HepG2 (cell line): ENCODE measurements around the gene VPS26B. TPM values are rescaled to one million over a fixed set of nuclear protein-coding genes. Genes with fewer than 3 reads are reported as not detected.

Source experiments
- ADNP ChIP-seq: sonication (generic); formaldehyde crosslinking; IDR thresholded peaks from 2 replicates; pipeline ENCODE4 v1.4.0; 2020; ENCODE audit warnings: missing genetic modification reagents
- ATF7 ChIP-seq, 2 experiments: fragments of 450-650 bp in 1 of 2; sonication (generic) in 1 of 2; formaldehyde crosslinking in 1 of 2; IDR thresholded peaks; 2 replicates each; pipeline versions ENCODE4 v1.4.0 to v1.6.1; 2016 to 2020; ENCODE audit warnings: antibody characterized with exemption in 1 of 2, mild to moderate bottlenecking in 1 of 2, missing genetic modification reagents in 1 of 2
- CBX1 ChIP-seq: IDR thresholded peaks from one replicate; pipeline ENCODE4 v1.6.1; 2016; ENCODE audit warnings: antibody characterized with exemption, low read depth
- KDM6A ChIP-seq: IDR thresholded peaks from 2 replicates; pipeline ENCODE4 v1.6.1; 2016; ENCODE audit warnings: low read depth
- MEIS2 ChIP-seq: sonication (generic); formaldehyde crosslinking; IDR thresholded peaks from 2 replicates; pipeline ENCODE4 v1.9.0; 2021; ENCODE audit warnings: mild to moderate bottlenecking, missing genetic modification reagents
- MTF2 ChIP-seq: sonication (generic); formaldehyde crosslinking; IDR thresholded peaks from 2 replicates; pipeline ENCODE4 v1.5.0; 2020; ENCODE audit warnings: missing genetic modification reagents, borderline replicate concordance
- NAIF1 ChIP-seq: sonication (generic); formaldehyde crosslinking; IDR thresholded peaks from 2 replicates; pipeline ENCODE4 v1.5.0; 2020; ENCODE audit warnings: mild to moderate bottlenecking, missing genetic modification reagents, borderline replicate concordance
- SIN3B ChIP-seq: fragments of 150-350 bp; IDR thresholded peaks from 2 replicates; pipeline ENCODE4 v1.6.1; 2014; ENCODE audit warnings: low read length
- SNAPC4 ChIP-seq: sonication (generic); formaldehyde crosslinking; IDR thresholded peaks from 2 replicates; pipeline ENCODE4 v1.4.0; 2020; ENCODE audit warnings: mild to moderate bottlenecking, missing genetic modification reagents
- ZNF10 ChIP-seq: sonication (generic); formaldehyde crosslinking; IDR thresholded peaks from 2 replicates; pipeline ENCODE4 v1.4.0; 2020; ENCODE audit warnings: mild to moderate bottlenecking, low read depth, missing genetic modification reagents, borderline replicate concordance
- ZNF263 ChIP-seq: sonication (generic); formaldehyde crosslinking; IDR thresholded peaks from 2 replicates; pipeline ENCODE4 v1.4.0; 2020; ENCODE audit warnings: missing genetic modification reagents
- ZNF30 ChIP-seq: sonication (generic); formaldehyde crosslinking; IDR thresholded peaks from 2 replicates; pipeline ENCODE4 v1.5.0; 2020; ENCODE audit warnings: mild to moderate bottlenecking, missing genetic modification reagents
- ZNF546 ChIP-seq: sonication (generic); formaldehyde crosslinking; conservative IDR thresholded peaks from 2 replicates; pipeline ENCODE4 v1.8.1; 2023; ENCODE audit warnings: mild to moderate bottlenecking, missing genetic modification reagents
- ZXDC ChIP-seq: sonication (generic); formaldehyde crosslinking; IDR thresholded peaks from 2 replicates; pipeline ENCODE4 v1.5.0; 2020; ENCODE audit warnings: mild to moderate bottlenecking, missing genetic modification reagents
- polyA plus RNA-seq, 8 experiments: library from polyadenylated mRNA; depleted of rRNA in 3 of 8; stranded (reverse) in 7 of 8; unstranded in 1 of 8; fragments of >200 nt; fragmentation: Illumina TruSeq in 4 of 8; extraction: Trizol in 4 of 8; gene quantifications; 2 replicates each; pipeline versions ENCODE4 v1.2.1 to v1.2.3, GENCODE V29; 2011 to 2016; ENCODE audit warnings: low read depth in 4 of 8, missing spikeins in 1 of 8, mixed read lengths in 1 of 8; ENCODE audit not compliant: insufficient read depth in 1 of 8
- total RNA-seq, 5 experiments: library from RNA; depleted of rRNA; stranded (reverse); fragments of >200 nt; fragmentation: Illumina TruSeq; extraction: Trizol; gene quantifications; 2 replicates each; pipeline ENCODE4 v1.2.3, GENCODE V29; 2016; ENCODE audit warnings: low read depth in 1 of 5
- TF ChIP-seq, protein P1 (sequence below): sonication (generic); formaldehyde crosslinking; IDR thresholded peaks from 2 replicates; pipeline ENCODE4 v1.5.0; 2020; ENCODE audit warnings: mild to moderate bottlenecking, missing genetic modification reagents
- TF ChIP-seq, protein P2 (sequence below): sonication (generic); formaldehyde crosslinking; IDR thresholded peaks from 2 replicates; pipeline ENCODE4 v1.4.0; 2020; ENCODE audit warnings: missing genetic modification reagents

VPS26B gene
- total and polyA plus RNA-seq, 2 of the 13 experiments (the other 11 are each of a cell fraction or from before 2014, with no cell fraction given) = 20.2 to 23.2 TPM

DNA sequence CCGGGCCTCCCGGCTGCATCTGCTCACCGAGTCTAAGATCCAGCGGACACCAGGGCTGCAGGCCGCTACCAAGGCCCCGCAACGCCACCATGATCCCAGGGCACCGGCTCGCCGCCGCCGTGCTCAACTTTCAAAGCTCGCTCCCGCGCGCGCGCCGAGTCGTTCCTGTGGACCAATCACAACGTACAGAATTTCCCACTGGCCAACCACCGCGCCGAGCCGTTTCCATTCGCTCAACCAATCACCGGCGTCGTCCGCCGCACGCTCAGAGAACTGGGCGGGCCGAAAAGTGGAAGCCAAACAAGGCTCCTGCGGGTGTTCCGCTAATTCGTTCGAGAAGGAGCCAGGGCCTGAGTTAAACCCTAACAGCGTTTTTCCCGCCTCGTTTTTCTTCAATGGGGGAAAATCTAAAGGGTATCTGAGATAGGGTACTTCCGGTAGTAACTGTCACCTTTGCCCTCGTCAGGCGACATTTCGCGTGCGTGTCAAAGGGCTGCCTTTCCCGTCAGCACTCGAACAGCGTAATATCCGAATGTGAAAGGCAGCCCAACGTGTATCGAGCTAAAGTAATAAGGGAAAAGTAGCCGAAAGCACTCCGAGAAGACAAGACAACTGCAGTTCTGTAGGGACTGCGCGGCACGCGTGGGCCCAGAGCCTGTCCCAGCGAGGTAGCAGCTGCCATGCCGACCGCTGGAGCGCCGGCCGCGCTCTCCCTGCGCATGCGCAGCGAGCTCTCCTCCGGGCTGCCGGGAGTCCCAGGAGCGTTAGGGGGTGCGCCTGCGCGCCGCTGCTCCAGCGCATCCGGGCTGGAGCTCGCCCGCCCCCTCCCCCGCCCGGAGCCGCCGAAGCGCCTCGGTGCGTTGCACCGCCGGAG lies at the start of gene VPS26B, which contains the start of gene NCAPD3 (continued):
- TF ChIP-seq SNAPC4 (CRISPR knock-in tag) = peak; percentile 86; the same call in 1 of the 2 replicates
- TF ChIP-seq ZNF263 = peak; percentile 9; the same call in 1 of the 2 replicates
- TF ChIP-seq ZNF10 (CRISPR knock-in tag) = no peak
- TF ChIP-seq KDM6A = no peak
- TF ChIP-seq NAIF1 (CRISPR knock-in tag) = no peak; the same call in 1 of the 2 replicates
- TF ChIP-seq ZNF30 (CRISPR knock-in tag) = no peak
- TF ChIP-seq, protein P1, sequence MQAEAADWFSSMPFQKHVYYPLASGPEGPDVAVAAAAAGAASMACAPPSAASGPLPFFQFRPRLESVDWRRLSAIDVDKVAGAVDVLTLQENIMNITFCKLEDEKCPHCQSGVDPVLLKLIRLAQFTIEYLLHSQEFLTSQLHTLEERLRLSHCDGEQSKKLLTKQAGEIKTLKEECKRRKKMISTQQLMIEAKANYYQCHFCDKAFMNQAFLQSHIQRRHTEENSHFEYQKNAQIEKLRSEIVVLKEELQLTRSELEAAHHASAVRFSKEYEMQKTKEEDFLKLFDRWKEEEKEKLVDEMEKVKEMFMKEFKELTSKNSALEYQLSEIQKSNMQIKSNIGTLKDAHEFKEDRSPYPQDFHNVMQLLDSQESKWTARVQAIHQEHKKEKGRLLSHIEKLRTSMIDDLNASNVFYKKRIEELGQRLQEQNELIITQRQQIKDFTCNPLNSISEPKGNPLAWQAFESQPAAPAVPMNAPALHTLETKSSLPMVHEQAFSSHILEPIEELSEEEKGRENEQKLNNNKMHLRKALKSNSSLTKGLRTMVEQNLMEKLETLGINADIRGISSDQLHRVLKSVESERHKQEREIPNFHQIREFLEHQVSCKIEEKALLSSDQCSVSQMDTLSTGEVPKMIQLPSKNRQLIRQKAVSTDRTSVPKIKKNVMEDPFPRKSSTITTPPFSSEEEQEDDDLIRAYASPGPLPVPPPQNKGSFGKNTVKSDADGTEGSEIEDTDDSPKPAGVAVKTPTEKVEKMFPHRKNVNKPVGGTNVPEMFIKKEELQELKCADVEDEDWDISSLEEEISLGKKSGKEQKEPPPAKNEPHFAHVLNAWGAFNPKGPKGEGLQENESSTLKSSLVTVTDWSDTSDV (CRISPR knock-in tag) = no peak
- TF ChIP-seq MEIS2 = peak; percentile 3; the same call in 1 of the 2 replicates
- TF ChIP-seq, protein P2, sequence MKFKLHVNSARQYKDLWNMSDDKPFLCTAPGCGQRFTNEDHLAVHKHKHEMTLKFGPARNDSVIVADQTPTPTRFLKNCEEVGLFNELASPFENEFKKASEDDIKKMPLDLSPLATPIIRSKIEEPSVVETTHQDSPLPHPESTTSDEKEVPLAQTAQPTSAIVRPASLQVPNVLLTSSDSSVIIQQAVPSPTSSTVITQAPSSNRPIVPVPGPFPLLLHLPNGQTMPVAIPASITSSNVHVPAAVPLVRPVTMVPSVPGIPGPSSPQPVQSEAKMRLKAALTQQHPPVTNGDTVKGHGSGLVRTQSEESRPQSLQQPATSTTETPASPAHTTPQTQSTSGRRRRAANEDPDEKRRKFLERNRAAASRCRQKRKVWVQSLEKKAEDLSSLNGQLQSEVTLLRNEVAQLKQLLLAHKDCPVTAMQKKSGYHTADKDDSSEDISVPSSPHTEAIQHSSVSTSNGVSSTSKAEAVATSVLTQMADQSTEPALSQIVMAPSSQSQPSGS (CRISPR knock-in tag) = 0 out of 2 replicates have a peak, but pooled peaks have one; percentile 40
- TF ChIP-seq ZXDC (CRISPR knock-in tag) = peak; percentile 61; the same call in 1 of the 2 replicates
- peak; percentile 87 for TF ChIP-seq SIN3B
- no peak for TF ChIP-seq MTF2 (CRISPR knock-in tag)
- no peak for TF ChIP-seq ADNP (CRISPR knock-in tag)
- TF ChIP-seq CBX1 = no peak
- no peak for TF ChIP-seq ZNF546 (CRISPR knock-in tag)
- no peak for TF ChIP-seq ATF7 (IDR thresholded peaks at IDR 0.05)
- TF ChIP-seq ATF7 (CRISPR knock-in tag; IDR thresholded peaks at IDR 0.05) = no peak
